GM23338 (cell line): Measurements from ENCODE around the gene BCL2A1.

Source experiments
- CREB1 ChIP-seq: fragments of 250-450 bp; sonication (Bioruptor Pico); IDR thresholded peaks from 2 replicates; pipeline ENCODE4 v1.5.0; 2020; ENCODE audit warnings: low read depth, mild to moderate bottlenecking, moderate library complexity
- CTCF ChIP-seq, 2 experiments: fragments of 200-600 bp in 1 of 2; sonication (generic) in 1 of 2; conservative IDR thresholded peaks; 2 replicates each; pipeline versions ENCODE4 v1.5.1 to v1.6.1; 2016 to 2017; ENCODE audit warnings: antibody characterized with exemption in 2 of 2, low read depth in 2 of 2, mild to moderate bottlenecking in 2 of 2, moderate library complexity in 1 of 2
- ETS1 ChIP-seq: IDR thresholded peaks from 2 replicates; pipeline ENCODE4 v1.6.1; 2016; ENCODE audit warnings: antibody characterized with exemption
- EZH2 ChIP-seq: fragments of 200-600 bp; sonication (generic); IDR thresholded peaks from one replicate; pipeline ENCODE4 v1.8.0; 2017; ENCODE audit warnings: antibody characterized with exemption, mild to moderate bottlenecking, low read depth; ENCODE audit not compliant: unreplicated experiment
- EZH2phosphoT487 ChIP-seq: fragments of 200-600 bp; sonication (generic); IDR thresholded peaks from one replicate; pipeline ENCODE4 v1.8.1; 2018; ENCODE audit warnings: antibody characterized with exemption; ENCODE audit not compliant: unreplicated experiment
- JUNB ChIP-seq: IDR thresholded peaks from one replicate; pipeline ENCODE4 v1.6.1; 2016; ENCODE audit warnings: antibody characterized with exemption; ENCODE audit not compliant: unreplicated experiment
- NANOG ChIP-seq: IDR thresholded peaks from 2 replicates; pipeline ENCODE4 v1.6.1; 2016; ENCODE audit warnings: antibody characterized with exemption, borderline replicate concordance
- POLR2AphosphoS5 ChIP-seq: IDR thresholded peaks from 2 replicates; pipeline ENCODE4 v1.6.1; 2016; ENCODE audit warnings: antibody characterized with exemption, low read depth
- ZNF114 ChIP-seq: fragments of 250-450 bp; sonication (Bioruptor Pico); IDR thresholded peaks from 2 replicates; pipeline ENCODE4 v1.5.0; 2020; ENCODE audit warnings: mild to moderate bottlenecking, moderate library complexity
- ZNF331 ChIP-seq: fragments of 250-450 bp; sonication (Bioruptor Pico); IDR thresholded peaks from 2 replicates; pipeline ENCODE4 v1.5.0; 2020; ENCODE audit warnings: low read depth, mild to moderate bottlenecking, moderate library complexity
- TF ChIP-seq, protein P1 (sequence below): IDR thresholded peaks from one replicate; pipeline ENCODE4 v1.6.1; 2018; ENCODE audit warnings: antibody characterized with exemption; ENCODE audit not compliant: unreplicated experiment
- TF ChIP-seq, protein P2 (sequence below): fragments of 250-450 bp; sonication (Bioruptor Pico); IDR thresholded peaks from 2 replicates; pipeline ENCODE4 v1.5.0; 2020; ENCODE audit warnings: mild to moderate bottlenecking, moderate library complexity

DNA sequence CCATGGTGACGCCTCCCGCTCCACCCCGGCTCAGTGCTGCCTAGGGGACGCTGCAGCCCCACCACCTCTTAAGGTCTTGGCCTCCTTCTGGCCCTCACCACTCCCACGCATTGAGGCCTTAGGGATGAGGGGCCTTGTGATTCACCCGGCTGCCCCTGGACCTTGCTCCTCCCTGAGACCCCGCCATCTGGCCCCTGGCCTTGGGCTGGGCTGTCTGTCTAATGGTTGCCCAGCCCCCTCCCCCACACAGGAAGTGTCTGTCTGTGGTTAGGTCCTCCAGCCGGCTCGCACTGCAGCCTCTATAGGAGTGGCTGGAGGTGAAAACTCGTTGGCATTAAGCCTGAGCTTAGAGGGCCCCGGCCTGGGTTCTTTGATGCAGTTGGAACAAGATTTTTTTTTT lies 52.7 kb downstream of the BCL2A1 start:
- no peak for TF ChIP-seq CTCF (conservative IDR thresholded peaks at IDR 0.05; ENCODE audit: low read depth in 2 of 2)
- TF ChIP-seq, protein P1, sequence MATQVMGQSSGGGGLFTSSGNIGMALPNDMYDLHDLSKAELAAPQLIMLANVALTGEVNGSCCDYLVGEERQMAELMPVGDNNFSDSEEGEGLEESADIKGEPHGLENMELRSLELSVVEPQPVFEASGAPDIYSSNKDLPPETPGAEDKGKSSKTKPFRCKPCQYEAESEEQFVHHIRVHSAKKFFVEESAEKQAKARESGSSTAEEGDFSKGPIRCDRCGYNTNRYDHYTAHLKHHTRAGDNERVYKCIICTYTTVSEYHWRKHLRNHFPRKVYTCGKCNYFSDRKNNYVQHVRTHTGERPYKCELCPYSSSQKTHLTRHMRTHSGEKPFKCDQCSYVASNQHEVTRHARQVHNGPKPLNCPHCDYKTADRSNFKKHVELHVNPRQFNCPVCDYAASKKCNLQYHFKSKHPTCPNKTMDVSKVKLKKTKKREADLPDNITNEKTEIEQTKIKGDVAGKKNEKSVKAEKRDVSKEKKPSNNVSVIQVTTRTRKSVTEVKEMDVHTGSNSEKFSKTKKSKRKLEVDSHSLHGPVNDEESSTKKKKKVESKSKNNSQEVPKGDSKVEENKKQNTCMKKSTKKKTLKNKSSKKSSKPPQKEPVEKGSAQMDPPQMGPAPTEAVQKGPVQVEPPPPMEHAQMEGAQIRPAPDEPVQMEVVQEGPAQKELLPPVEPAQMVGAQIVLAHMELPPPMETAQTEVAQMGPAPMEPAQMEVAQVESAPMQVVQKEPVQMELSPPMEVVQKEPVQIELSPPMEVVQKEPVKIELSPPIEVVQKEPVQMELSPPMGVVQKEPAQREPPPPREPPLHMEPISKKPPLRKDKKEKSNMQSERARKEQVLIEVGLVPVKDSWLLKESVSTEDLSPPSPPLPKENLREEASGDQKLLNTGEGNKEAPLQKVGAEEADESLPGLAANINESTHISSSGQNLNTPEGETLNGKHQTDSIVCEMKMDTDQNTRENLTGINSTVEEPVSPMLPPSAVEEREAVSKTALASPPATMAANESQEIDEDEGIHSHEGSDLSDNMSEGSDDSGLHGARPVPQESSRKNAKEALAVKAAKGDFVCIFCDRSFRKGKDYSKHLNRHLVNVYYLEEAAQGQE, result no peak
- no peak for TF ChIP-seq CREB1 (CRISPR knock-in tag)
- TF ChIP-seq EZH2phosphoT487, result no peak
- TF ChIP-seq POLR2AphosphoS5, result no peak
- no peak for TF ChIP-seq ZNF114 (CRISPR knock-in tag)
- TF ChIP-seq EZH2, result no peak
- TF ChIP-seq, protein P2, sequence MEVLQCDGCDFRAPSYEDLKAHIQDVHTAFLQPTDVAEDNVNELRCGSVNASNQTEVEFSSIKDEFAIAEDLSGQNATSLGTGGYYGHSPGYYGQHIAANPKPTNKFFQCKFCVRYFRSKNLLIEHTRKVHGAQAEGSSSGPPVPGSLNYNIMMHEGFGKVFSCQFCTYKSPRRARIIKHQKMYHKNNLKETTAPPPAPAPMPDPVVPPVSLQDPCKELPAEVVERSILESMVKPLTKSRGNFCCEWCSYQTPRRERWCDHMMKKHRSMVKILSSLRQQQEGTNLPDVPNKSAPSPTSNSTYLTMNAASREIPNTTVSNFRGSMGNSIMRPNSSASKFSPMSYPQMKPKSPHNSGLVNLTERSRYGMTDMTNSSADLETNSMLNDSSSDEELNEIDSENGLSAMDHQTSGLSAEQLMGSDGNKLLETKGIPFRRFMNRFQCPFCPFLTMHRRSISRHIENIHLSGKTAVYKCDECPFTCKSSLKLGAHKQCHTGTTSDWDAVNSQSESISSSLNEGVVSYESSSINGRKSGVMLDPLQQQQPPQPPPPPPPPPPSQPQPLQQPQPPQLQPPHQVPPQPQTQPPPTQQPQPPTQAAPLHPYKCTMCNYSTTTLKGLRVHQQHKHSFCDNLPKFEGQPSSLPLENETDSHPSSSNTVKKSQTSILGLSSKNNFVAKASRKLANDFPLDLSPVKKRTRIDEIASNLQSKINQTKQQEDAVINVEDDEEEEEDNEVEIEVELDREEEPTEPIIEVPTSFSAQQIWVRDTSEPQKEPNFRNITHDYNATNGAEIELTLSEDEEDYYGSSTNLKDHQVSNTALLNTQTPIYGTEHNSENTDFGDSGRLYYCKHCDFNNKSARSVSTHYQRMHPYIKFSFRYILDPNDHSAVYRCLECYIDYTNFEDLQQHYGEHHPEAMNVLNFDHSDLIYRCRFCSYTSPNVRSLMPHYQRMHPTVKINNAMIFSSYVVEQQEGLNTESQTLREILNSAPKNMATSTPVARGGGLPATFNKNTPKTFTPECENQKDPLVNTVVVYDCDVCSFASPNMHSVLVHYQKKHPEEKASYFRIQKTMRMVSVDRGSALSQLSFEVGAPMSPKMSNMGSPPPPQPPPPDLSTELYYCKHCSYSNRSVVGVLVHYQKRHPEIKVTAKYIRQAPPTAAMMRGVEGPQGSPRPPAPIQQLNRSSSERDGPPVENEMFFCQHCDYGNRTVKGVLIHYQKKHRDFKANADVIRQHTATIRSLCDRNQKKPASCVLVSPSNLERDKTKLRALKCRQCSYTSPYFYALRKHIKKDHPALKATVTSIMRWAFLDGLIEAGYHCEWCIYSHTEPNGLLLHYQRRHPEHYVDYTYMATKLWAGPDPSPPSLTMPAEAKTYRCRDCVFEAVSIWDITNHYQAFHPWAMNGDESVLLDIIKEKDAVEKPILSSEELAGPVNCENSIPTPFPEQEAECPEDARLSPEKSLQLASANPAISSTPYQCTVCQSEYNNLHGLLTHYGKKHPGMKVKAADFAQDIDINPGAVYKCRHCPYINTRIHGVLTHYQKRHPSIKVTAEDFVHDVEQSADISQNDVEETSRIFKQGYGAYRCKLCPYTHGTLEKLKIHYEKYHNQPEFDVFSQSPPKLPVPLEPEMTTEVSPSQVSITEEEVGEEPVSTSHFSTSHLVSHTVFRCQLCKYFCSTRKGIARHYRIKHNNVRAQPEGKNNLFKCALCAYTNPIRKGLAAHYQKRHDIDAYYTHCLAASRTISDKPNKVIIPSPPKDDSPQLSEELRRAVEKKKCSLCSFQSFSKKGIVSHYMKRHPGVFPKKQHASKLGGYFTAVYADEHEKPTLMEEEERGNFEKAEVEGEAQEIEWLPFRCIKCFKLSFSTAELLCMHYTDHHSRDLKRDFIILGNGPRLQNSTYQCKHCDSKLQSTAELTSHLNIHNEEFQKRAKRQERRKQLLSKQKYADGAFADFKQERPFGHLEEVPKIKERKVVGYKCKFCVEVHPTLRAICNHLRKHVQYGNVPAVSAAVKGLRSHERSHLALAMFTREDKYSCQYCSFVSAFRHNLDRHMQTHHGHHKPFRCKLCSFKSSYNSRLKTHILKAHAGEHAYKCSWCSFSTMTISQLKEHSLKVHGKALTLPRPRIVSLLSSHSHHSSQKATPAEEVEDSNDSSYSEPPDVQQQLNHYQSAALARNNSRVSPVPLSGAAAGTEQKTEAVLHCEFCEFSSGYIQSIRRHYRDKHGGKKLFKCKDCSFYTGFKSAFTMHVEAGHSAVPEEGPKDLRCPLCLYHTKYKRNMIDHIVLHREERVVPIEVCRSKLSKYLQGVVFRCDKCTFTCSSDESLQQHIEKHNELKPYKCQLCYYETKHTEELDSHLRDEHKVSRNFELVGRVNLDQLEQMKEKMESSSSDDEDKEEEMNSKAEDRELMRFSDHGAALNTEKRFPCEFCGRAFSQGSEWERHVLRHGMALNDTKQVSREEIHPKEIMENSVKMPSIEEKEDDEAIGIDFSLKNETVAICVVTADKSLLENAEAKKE, result no peak
- TF ChIP-seq JUNB, result no peak
- TF ChIP-seq ZNF331, result no peak
- no peak for TF ChIP-seq NANOG
- TF ChIP-seq ETS1, result no peak
